HG02763 (cell line): ENCODE data around the gene SORBS1.

Experiments
- ATAC-seq: cut with Tn5 transposase; IDR thresholded peaks from one replicate; pipeline ENCODE4 v1.9.1; 2021; ENCODE audit warnings: mild to moderate bottlenecking, moderate library complexity; ENCODE audit not compliant: unreplicated experiment

Gene SORBS1

GRCh38 chr10:95416270-95416669, 144.9 kb downstream of the SORBS1 start:
- no peak for ATAC-seq

- ATAC-seq, result no peak
These were observed 145.5 kb downstream of the SORBS1 start for GRCh38 chr10:95415621-95416031.

GRCh38 chr10:95414844-95415485, 146.2 kb downstream of the SORBS1 start:
- ATAC-seq, result no peak

GRCh38 chr10:95414016-95414830, 146.9 kb downstream of the SORBS1 start:
- no peak for ATAC-seq

GRCh38 chr10:95413588-95413987, 147.6 kb downstream of the SORBS1 start:
- no peak for ATAC-seq

- ATAC-seq, result no peak
These were observed 149.5 kb downstream of the SORBS1 start for GRCh38 chr10:95411635-95412034.

- no peak for ATAC-seq
These were observed 151.9 kb downstream of the SORBS1 start for GRCh38 chr10:95408983-95409873.

- ATAC-seq, result no peak
These were observed 152.8 kb downstream of the SORBS1 start for GRCh38 chr10:95408148-95408960.

GRCh38 chr10:95407546-95407945, 153.6 kb downstream of the SORBS1 start:
- ATAC-seq, result no peak

- no peak for ATAC-seq
These were observed 154.4 kb downstream of the SORBS1 start for GRCh38 chr10:95406651-95407280.

GRCh38 chr10:95405655-95406054, 155.5 kb downstream of the SORBS1 start:
- no peak for ATAC-seq

GRCh38 chr10:95404864-95405263, 156.3 kb downstream of the SORBS1 start:
- no peak for ATAC-seq

- ATAC-seq, result no peak
These were observed 156.7 kb downstream of the SORBS1 start for GRCh38 chr10:95404462-95404858.

GRCh38 chr10:95403700-95404461, 157.3 kb downstream of the SORBS1 start:
- ATAC-seq, result no peak

- no peak for ATAC-seq
These were observed 159.3 kb downstream of the SORBS1 start for GRCh38 chr10:95401704-95402469.

GRCh38 chr10:95400787-95401186, 160.4 kb downstream of the SORBS1 start:
- ATAC-seq, result no peak

- no peak for ATAC-seq
These were observed 162.0 kb downstream of the SORBS1 start for GRCh38 chr10:95399183-95399582.

GRCh38 chr10:95397747-95398146, 163.4 kb downstream of the SORBS1 start:
- ATAC-seq, result no peak
